GM18498 (cell line): Measurements from ENCODE around the gene TBC1D14.

Source experiments
- ATAC-seq: cut with Tn5 transposase; IDR thresholded peaks from one replicate; pipeline ENCODE4 v1.9.1; 2021; ENCODE audit warnings: mild to moderate bottlenecking, moderate library complexity; ENCODE audit not compliant: unreplicated experiment

TBC1D14 gene

DNA sequence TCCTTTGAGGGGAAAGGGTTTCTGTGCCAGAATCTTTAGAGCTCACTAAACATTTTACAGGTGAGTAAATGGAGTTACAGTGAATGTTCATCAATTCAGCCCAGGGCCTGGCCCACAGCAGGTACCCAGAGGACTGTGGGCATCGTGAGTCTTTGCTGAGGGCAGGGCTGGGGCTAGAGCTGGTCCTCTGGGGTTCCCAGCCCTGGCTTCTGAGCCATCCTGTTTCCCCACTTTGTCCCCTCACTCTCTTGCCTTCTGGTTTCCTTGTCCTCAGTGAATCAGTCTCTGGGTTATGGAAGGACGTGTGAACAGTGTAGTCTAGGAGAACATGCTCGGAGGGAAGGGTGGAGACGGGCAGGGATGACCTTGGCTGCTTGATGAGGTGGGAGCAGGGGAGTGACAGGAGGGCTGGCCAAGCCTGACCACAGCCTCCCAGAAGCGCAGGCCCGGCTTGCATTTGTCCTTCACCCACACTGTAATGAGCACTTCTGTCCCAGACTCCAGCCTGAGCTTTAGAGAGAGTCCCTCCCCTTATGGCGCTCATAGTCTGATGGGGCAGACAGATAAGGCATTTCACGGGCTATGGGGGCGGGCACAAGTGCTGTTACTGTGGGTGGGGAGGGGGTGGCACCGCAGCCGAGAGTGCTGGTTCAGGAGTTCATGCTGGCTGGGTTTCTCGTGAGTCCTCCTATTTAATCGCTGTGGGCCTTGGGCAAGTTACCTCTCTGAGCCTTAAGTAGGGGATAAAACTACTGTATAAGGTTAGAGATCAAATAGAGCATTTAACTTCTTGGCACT is 17.3 kb downstream of the TBC1D14 start:
- ATAC-seq: no peak

DNA sequence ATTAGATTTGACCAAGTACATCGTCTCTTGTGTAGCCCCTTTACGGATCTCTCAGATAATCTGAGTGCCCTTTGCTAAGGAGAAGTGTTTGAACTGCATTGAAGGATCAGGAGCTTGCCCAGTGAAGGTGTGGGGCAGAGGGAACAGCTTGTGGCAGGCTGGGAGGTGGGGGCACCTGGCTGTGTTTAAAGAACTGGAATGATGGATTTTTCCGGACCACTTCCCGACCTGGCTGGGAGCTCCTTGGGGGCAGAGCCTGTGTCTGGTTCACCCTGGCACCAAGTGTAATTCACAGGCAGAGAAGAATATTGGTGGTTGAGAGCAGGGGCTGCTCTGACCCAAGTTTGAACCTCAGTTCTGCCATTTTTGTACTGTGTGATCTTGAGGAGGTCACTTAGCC is 18.5 kb downstream of the TBC1D14 start:
- ATAC-seq: no peak

DNA sequence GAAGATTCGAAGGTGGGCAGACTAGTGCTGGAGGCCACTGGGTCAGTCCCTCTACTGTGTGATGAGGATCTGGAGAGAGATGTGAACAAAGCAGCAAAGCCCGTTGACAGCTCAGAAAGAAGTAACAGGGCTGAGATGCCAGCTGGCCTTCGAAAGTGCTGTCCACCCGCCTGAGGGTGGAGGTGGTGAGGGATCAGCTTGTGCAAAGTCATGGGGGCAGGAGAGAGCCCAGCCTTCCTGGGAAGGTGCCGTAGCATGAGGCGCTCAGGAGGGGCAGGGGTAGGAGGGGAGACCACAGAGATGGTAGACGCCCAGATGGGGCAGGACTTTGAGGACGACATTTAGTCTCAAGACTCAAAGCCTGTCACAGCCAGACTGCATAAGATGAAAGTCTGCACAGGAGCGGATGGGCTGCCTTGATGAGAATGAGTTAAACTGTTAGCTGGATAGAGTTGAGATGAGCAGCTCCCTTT is 19.7 kb downstream of the TBC1D14 start:
- ATAC-seq: no peak

DNA sequence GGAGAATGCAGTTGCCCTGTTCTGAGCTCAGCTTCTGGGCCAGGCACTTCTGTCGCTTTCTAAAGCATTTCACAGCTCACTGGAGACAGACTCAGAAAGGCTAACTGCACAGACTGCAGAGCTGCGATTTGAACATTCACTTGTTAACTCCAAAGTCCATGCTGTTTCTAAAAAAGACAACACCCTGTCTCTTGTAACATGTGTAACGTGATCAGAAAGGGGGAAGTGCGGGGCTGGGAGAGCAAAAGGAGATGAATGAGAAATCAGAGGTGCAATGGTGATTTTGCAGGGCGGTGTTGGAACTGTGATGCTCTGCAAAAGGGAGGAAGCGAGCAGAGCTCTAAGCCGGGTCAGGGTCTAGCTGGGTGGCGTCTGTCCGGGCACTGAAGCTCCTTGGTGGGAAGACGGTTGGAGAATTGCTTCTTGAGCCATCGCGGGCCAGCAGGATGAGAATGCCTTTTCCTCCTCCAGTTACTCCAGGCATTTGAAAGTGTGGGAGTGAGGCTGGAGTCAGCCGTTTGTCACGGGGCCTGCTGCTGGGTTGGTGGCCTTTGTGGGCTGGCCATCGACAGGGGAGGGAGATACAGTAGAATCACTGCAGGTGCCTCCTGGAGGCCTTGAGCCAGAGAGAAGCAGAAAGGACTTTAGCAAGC is 20.3 kb downstream of the TBC1D14 start:
- no peak for ATAC-seq

DNA sequence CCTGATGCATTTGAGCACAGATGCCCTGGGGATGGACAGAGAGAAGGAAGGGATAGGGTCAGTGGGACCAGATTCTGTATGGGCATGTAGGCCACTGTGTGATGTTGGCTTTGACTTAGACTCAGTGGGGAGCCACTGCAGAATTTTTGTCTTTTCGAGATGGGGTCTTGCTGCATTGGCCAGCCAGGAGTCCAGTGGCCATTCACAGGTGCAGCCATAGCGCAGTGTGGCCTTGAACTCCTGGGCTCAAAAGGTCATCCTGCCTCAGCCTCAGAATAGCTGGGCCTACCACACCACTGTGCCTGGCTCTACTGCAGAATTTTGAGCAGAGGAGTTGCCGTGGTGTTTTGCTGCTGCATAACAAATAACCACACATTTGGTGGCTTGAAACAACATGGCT is 22.8 kb downstream of the TBC1D14 start:
- no peak for ATAC-seq

DNA sequence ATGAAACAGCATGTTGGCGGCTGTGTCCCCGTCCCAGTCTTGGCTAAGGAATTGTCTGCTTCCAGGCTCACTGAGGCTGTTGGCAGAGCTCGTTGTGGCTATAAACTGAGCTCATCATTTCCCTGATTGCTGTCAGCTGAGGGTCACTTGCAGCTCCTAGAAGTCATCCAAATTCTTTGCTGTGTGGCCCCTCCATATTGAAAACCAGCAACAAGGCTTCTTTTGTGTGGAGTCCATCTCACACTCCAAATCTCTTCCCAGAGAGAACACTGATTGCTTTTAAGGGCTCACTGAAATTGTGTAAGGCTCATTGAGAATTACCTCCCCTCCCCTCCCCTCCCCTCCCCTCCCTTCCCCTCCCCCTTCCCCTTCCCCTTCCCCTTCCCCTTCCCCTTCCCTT is 23.3 kb downstream of the TBC1D14 start:
- ATAC-seq: no peak

DNA sequence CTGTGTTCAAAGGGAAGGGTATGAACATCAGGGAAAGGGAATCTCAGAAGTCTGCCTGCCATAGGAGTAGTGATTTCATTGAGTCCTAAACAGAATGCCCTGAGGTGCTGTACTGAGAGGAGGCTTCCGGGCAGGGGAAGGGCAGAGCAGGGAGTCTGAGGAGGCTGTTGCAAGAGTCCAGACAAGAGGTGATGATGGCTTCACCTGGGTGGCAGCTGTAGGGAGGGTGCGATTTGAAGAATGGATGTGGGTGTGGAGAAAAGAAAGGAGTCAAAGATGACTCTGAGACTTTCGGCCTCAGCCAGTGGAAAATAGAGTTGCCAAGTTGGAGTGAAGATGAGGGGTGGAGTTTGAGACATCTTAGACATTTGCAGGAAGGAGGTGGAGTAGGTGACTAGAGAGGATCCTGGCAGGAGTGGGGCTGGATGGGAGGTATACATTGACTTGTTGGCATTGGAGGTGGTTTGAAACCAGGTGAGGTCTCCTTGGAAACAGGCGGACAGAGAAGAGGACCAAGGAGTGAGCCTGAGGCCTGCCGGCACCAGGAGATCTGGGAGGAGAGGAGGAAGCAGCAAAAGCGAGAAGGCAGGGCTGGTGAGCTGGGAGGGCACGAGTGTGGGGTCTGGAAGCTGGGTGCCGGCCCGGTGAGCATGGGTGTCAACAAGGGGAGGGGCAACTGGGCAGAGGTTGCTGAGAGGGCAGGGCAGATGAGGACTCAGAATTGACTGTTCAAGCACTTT is 24.2 kb downstream of the TBC1D14 start:
- no peak for ATAC-seq

DNA sequence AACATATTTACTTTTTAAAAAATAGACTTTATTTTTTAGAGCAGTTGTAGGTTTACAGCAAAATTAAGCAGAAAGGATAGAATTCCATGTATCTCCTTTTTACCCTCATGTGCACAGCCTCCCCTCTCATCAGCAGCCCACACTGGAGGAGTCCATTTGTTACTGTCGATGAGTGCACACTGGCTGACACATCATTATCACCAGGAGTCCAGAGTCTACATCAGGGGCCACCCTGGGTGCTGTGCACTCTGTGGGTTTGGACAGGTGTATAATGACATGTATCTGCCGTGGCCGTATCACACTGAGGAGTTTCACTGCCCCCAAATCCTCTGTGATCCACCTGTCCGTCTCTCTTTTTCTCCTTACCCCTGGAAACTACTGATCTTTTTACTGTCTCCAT is 26.3 kb downstream of the TBC1D14 start:
- no peak for ATAC-seq

DNA sequence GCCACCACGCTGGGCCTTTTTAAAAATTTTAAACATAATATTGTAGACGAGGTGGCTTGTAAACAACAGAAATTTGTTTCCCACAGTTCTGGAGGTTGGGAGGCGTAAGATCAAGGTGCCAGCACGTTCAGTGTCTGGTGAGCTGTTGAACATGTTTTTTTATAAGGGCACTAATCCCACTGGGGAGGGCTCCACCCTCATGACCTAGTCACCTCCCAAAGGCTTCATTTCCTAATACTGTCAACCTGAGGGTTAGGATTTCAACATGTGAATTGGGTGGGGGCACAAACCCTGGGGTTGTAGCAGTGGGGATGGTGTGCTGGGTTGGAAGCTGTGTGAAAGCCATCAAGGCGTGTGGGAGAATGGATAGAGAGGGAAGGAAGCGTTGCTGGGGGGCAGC is 27.6 kb downstream of the TBC1D14 start:
- ATAC-seq: no peak

DNA sequence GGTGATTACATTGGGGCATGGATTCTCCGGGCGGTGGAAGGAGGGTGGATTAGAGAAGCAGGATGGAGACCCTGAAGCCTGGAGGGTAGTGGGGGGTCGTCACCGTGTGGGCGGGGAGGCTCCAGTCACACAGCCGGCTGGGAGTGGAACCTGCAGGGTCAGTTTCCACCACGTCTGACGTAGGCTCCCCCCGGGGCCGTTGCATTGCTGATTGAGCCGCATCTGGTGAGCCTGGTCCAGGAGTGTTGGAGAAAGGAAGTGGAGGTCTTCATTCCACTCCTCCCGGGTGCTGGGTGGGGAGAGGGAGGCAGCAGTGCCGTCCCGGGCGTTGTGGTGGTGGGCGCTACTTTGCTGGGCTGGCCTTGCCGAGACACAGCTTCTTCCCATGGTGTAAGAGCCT is 28.1 kb downstream of the TBC1D14 start:
- no peak for ATAC-seq

DNA sequence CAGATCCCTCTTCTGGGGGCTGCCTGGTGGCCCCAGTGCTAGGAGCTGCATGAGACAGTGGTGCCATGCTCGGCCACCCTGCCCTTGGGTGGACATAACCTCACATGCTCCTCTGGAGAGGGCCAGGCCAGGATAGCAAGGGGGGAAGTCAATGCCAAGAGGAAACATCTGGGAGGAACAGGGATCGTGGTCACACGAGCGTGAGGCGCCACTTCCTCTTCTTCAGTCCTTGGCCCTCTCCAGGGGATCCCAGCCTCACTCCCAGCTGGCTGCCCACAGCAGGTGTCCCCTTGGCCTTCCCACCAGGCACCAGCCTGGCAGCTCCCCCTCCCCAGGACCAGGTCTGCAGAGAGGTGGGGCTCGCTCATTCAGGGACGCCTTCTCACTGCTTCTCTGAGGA is 28.6 kb downstream of the TBC1D14 start:
- no peak for ATAC-seq

DNA sequence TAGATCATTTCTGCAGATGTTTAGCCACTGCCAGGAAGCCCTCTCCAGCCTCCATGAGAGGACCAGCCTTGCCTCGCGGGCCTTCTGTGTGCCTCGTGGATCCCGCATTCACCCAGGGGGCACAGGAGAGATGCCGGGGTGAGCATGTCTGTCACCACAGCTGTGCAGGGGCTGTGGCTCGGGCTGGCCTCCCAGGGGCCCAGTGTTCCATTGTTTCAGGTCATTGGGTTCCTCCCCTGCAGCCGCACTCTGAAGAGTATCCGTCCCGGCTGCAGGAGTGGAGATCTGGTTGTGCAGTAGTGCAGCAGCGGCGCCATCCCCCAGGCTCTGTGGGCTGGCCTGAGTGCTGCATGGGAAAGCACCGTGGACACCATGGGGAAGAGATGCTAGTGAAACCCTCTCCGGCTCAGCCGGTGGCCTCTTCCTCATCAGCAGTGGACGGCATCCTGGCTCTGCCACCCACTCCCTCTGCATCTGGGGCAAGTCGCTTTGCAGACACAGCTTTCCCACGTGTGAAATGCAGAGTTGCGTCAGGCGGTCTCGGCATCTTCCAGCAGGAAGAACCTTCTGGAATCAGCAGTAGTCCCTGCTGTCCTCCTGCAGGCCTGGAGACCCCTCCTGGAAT is 29.1 kb downstream of the TBC1D14 start:
- no peak for ATAC-seq

DNA sequence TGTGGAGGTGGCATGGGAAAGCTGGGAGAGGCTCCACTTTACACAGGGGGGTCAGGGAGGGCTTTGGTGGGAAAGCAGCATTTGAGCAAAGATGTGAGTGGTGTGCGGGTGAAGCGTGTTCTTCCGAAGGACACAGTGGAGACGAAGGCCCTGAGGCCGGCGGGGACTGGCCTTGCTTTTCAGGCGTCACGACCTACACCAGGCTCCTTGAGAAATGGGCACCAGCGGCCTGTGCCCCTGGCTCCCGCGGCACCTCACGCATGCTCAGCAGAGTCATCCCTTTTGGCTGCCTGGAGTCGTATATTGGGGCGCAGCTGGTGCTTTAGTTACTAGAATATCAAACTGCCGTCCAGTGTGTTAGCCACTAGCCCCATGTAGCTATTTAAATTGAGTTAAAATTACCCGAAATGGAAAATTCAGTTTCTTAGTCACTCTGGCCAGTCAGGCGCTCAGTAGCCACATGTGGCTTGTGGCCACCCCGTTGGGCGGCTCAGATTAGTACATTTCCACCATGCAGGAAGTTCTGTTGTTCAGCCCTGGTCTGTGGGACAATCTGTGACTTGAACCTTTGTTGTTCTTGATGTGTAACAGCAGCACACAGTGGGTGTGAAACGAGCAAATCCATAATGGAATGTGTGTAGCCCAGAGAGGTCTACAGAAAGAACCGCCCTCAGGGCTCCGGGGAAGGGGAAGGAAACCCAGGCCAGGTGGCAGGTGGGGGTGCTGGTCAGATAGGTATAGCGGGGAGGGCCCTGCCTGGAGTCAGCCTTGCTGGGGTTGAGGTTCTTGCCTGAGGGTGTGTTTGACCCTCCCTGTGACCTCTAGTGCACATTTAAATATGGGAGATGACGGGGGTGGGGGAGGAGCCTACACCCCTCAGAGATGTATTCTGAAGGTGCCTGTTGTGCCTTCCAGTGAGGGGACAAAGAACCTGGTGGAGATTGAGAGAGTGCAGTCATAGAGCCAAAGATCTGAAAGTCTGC is 30.4 kb downstream of the TBC1D14 start:
- peak; percentile 35 for ATAC-seq

DNA sequence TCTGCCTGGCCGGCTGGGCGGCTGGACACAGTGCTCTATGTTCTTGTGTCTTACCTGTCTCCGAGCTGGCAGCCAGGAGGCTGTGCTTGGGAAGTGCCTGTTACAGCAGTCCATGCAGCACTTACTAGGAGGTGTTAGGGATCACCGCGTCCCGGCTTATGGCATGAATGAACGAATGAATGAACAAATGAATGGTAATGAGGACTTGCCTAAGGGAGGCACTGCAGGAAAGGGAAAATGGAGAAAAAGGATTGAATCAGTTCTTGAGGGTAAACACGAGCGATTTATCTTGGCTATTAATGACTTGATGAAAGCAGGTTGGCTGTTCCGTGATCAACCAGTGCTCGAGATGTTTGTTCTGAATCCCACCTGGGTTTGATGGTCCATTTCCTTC is 31.1 kb downstream of the TBC1D14 start:
- ATAC-seq: no peak

DNA sequence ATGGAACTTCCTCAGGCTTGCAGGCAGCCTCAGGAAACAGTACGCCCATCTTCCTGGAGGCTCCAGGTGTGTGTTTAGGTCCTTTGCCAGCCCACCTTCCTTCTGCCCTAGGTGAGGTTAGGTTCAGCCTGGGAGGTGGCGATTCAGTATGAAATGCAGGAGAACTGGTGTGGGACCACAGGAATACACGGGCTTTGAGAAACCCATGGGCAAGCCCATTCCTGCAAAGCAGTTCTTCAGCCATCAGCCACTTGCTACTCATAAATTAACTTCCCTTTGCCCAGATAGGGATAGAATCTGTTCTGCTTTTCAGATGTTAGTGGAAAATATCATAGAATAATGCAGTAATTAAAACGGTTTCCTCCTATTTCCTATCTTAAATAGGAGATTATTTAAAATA is 32.2 kb downstream of the TBC1D14 start:
- no peak for ATAC-seq

DNA sequence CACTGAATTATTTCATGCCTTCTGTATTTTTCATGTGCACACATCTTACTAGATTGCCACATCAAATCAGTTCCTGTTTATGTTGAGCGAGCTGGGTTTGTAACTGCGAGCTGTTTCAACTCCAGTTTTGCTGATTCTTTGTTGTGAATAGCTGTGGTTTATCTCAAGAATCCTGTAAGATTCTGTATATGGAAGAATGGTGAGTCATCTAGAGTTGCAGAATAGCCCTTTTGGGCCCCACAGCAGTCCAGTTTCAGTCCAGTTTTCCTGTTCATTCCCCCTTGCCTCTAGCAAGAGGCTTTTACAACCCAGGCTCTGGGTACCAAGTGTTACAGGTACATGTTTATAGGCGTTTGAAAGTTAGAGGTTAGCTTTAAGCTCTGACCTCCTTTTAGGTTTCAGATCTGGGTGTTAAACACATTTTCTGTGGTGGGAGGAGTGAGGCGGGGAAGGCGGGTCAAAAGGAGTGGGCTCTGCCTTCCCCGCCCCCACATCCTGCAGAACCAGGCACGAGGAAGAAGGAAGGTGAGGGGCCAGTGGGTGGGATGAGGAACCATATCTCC is 32.7 kb downstream of the TBC1D14 start:
- peak; percentile 77 for ATAC-seq

DNA sequence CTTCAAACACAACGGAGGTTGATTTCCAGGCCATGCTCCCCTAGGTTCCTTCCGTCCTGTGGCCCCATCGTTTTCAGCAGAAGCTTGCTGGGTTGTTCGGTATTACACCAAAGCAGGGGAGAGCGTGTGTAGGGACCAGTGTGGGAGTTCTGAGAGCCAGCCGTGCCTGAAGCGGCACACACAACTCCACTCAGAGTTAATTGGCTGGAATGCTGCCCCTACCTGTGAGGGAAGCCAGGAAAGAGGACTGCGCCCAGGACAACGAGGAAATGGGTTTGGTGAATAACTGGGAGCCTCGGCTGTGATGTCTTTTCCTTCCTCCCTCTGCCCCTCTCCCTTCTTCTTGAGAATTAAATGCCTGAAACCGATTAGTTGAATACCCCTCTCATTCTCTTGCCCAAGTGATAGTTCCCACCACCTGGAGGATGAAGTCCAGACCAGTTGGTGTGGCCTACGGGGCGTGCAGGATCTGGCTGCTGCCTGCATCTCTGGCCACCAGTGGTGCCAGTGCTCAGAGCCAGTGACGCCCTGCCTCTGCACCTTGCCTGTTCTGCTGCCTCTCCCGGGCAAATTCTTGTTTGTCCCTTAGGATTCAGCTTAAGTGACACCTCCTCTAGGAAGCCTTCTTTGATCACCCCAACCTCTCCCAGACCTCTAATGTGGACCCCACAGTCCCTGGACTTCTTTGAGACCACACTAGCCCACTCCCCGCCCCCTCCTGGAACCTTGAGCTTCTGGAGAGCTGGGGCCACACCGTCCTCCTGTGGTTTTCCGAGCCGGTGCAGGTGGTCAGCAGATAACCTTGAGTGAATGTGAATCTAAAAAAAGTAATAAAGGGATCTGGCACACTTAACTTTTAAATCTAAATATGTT is 33.6 kb downstream of the TBC1D14 start:
- no peak for ATAC-seq

DNA sequence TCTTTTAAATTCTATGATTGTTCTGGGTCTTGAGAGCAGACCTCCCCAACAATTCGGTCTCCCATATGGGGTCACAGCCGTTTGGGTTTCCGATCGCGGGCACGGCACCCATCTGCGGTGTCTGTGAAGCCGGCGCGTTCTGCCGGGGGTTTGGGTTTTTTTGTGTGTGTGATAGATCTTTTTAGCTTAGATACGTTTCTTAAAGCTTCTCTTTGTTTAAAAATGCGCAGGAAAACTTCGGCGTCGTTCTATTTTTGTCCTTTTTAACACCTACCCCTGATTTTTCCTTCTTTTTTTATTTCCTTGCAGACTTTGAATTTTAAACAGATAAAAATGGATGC is 34.2 kb downstream of the TBC1D14 start:
- no peak for ATAC-seq
